K562 (cell line): ENCODE data around the gene VGLL2. TPM values are rescaled to one million over a fixed set of nuclear protein-coding genes. Genes with fewer than 3 reads are reported as not detected.

Source experiments
- ATAC-seq: fragments of 200-7000 bp; cut with Tn5 transposase; 3 replicates; pipeline ENCODE4 v1.9.1; 2020; ENCODE audit warnings: moderate library complexity
- BruUV-seq: library from RNA; stranded (reverse); fragments of 400-500 nt; replicated peaks from 2 replicates; lab custom pipeline; 2021; lab: Mats Ljungman, UMichigan
- CTCF ChIA-PET: fragments of 300-600 bp; formaldehyde crosslinking; extraction: SDS; loops from one replicate; lab custom pipeline; 2021; ENCODE audit warnings: low intra/inter-chr PET ratio; lab: Yijun Ruan, JAX
- POLR2A ChIA-PET: fragments of 300-600, 350-650 bp; sonication (Branson Sonifier 250); formaldehyde crosslinking; extraction: SDS; loops from one replicate; lab custom pipeline; 2021; ENCODE audit warnings: antibody characterized with exemption, inconsistent platforms; lab: Yijun Ruan, JAX
- DNase-seq, 4 experiments: peaks; one replicate each; pipeline versions ENCODE4 v3.0.0 to v3.0.0-alpha.2; 2011 to 2018; ENCODE audit warnings: low spot score in 3 of 4, mixed read lengths in 3 of 4; ENCODE audit errors: extremely low read depth in 1 of 4
- FAIRE-seq: peaks from 2 replicates; lab custom pipeline; 2011; peaks lifted over from hg19 to GRCh38; lab: Jason Lieb, UNC
- H2AFZ ChIP-seq: 2 replicates; pipeline ENCODE4 v1.6.0; 2011; ENCODE audit warnings: low read depth, low read length, control low read depth, inconsistent platforms
- H3K27ac ChIP-seq: fragments of 200-600 bp; 3 replicates; pipeline ENCODE4 v1.8.0; 2011; ENCODE audit warnings: low read depth, mild to moderate bottlenecking, control low read depth, inconsistent platforms, low read length, moderate library complexity, mixed read lengths; ENCODE audit errors: extremely low read depth
- H3K27me3 ChIP-seq, 2 experiments: fragments of 300-600 bp in 1 of 2; 2 replicates in 1 of 2; 3 replicates in 1 of 2; pipeline versions ENCODE4 v1.6.0 to v1.8.0; 2011; ENCODE audit warnings: inconsistent platforms in 2 of 2, low read length in 2 of 2, mild to moderate bottlenecking in 1 of 2, mixed read lengths in 1 of 2, moderate library complexity in 1 of 2; ENCODE audit not compliant: control insufficient read depth in 2 of 2, insufficient read depth in 2 of 2
- H3K36me3 ChIP-seq: fragments of 300-600 bp; 3 replicates; pipeline ENCODE4 v1.8.0; 2011; ENCODE audit warnings: mild to moderate bottlenecking, low read length, inconsistent platforms; ENCODE audit not compliant: control insufficient read depth, insufficient read depth
- H3K4me1 ChIP-seq, 2 experiments: fragments of 200-600 bp in 1 of 2; replicated peaks in 1 of 2; 2 replicates in 1 of 2; 3 replicates in 1 of 2; pipeline versions ENCODE4 v1.5.1 to v1.8.0; 2011; ENCODE audit warnings: inconsistent platforms in 2 of 2, low read length in 2 of 2, mild to moderate bottlenecking in 1 of 2, mixed read lengths in 1 of 2, moderate library complexity in 1 of 2; ENCODE audit not compliant: control insufficient read depth in 2 of 2, insufficient read depth in 2 of 2
- H3K4me2 ChIP-seq: 2 replicates; pipeline ENCODE4 v1.6.1; 2011; ENCODE audit warnings: low read length, control low read depth, inconsistent platforms, mixed read lengths; ENCODE audit not compliant: insufficient read depth
- H3K4me3 ChIP-seq: fragments of 200-600 bp; sonication (generic), shearing (Covaris generic); 2 replicates; pipeline ENCODE4 v1.5.1; 2016; ENCODE audit warnings: control low read depth, inconsistent platforms
- H3K79me2 ChIP-seq: fragments of 200-600 bp; 3 replicates; pipeline ENCODE4 v1.8.0; 2011; ENCODE audit warnings: low read length, inconsistent platforms; ENCODE audit not compliant: control insufficient read depth, insufficient read depth
- H3K9ac ChIP-seq, 2 experiments: 2 replicates each; pipeline versions ENCODE4 v1.6.0 to v1.6.1; 2011; ENCODE audit warnings: low read depth in 2 of 2, low read length in 2 of 2, control low read depth in 1 of 2, inconsistent platforms in 1 of 2, mild to moderate bottlenecking in 1 of 2, mixed read lengths in 1 of 2; ENCODE audit not compliant: insufficient read depth in 1 of 2
- H3K9me1 ChIP-seq: one replicate; pipeline ENCODE4 v1.6.0; 2011; ENCODE audit warnings: inconsistent platforms, mild to moderate bottlenecking, low read length, moderate library complexity; ENCODE audit not compliant: control insufficient read depth, insufficient read depth
- H3K9me3 ChIP-seq: replicated peaks from 2 replicates; pipeline ENCODE4 v1.5.1; 2011; ENCODE audit warnings: low read depth, low read length, inconsistent platforms; ENCODE audit not compliant: control insufficient read depth, insufficient read depth
- H4K20me1 ChIP-seq: replicated peaks from 2 replicates; pipeline ENCODE4 v1.6.1; 2011; ENCODE audit warnings: low read length, inconsistent platforms, mixed read lengths; ENCODE audit not compliant: control insufficient read depth, insufficient read depth
- CBFA2T2 ChIP-seq: fragments of 450-650 bp; conservative IDR thresholded peaks from 2 replicates; pipeline ENCODE4 v1.6.1; 2017; ENCODE audit warnings: mild to moderate bottlenecking
- ETS2 ChIP-seq: IDR thresholded peaks from 2 replicates; pipeline ENCODE4 v1.6.1; 2016; ENCODE audit warnings: borderline replicate concordance, missing genetic modification characterization, mild to moderate bottlenecking, moderate library complexity, missing compliant biosample characterization; ENCODE audit not compliant: poor library complexity, severe bottlenecking
- GABPB2 ChIP-seq: fragments of 250-450 bp; sonication (Bioruptor Pico); conservative IDR thresholded peaks from 2 replicates; pipeline ENCODE4 v1.5.1; 2021; ENCODE audit warnings: mild to moderate bottlenecking
- JUN ChIP-seq, 2 experiments: sonication (generic) in 1 of 2; formaldehyde crosslinking in 1 of 2; IDR thresholded peaks; 2 replicates each; pipeline versions ENCODE4 v1.6.1 to v1.8.0; 2012 to 2022; ENCODE audit warnings: borderline replicate concordance in 2 of 2, mild to moderate bottlenecking in 2 of 2, improper control_type of control experiment in 1 of 2, low read depth in 1 of 2, low read length in 1 of 2, missing genetic modification reagents in 1 of 2
- NR3C1 ChIP-seq: sonication (generic); formaldehyde crosslinking; IDR thresholded peaks from 2 replicates; pipeline ENCODE4 v1.8.1; 2022; ENCODE audit warnings: missing genetic modification reagents
- NRF1 ChIP-seq, 2 experiments: fragments of 450-650 bp; IDR thresholded peaks in 1 of 2; conservative IDR thresholded peaks in 1 of 2; 2 replicates each; pipeline ENCODE4 v1.6.1; 2014; ENCODE audit warnings: mild to moderate bottlenecking in 2 of 2
- RBBP5 ChIP-seq: fragments of 200-600 bp; sonication (generic); IDR thresholded peaks from 2 replicates; pipeline ENCODE4 v1.6.1; 2012; ENCODE audit warnings: borderline replicate concordance, mild to moderate bottlenecking, low read length, control low read depth, inconsistent platforms; ENCODE audit not compliant: insufficient read depth, poor library complexity, severe bottlenecking
- TCF7 ChIP-seq: sonication (generic); IDR thresholded peaks from 2 replicates; pipeline ENCODE4 v1.6.1; 2016; ENCODE audit warnings: antibody characterized with exemption, borderline replicate concordance
- ZKSCAN3 ChIP-seq: fragments of 250-450 bp; sonication (Bioruptor Pico); IDR thresholded peaks from 2 replicates; pipeline ENCODE4 v1.4.0; 2020
- WGBS: fragments of 100-300 bp; shearing (Covaris generic); methylation state at CpG from one replicate; pipeline ENCODE4 v1.1.6; 2016; ENCODE audit warnings: low coverage, mixed read lengths; ENCODE audit not compliant: insufficient coverage; ENCODE audit errors: missing lambda C conversion rate; 5-methylcytosine and 5-hydroxymethylcytosine counted together
- in situ Hi-C: fragments of 300-500 bp; cut with MboI; formaldehyde crosslinking; loops from 4 replicates; pipeline ENCODE4 v1.15.0; 2018; ENCODE audit warnings: inconsistent platforms, mixed read lengths
- intact Hi-C: fragments of 100-400 bp; cut with micrococcal nuclease; formaldehyde crosslinking; loops from 2 replicates; pipeline ENCODE4 v1.14.2; 2022
- polyA plus RNA-seq, 8 experiments: library from polyadenylated mRNA; depleted of rRNA in 4 of 8; stranded (reverse) in 5 of 8; unstranded in 3 of 8; fragments of >200 nt; fragmentation: Nextera tagmentation in 2 of 8; fragmentation: Illumina TruSeq in 1 of 8; extraction: Ambion mirVana in 2 of 8; extraction: Trizol in 1 of 8; gene quantifications; 2 replicates each; pipeline versions ENCODE4 v1.2.1 to v1.2.3, GENCODE V29; 2011 to 2014; ENCODE audit warnings: inconsistent platforms in 1 of 8, missing spikeins in 1 of 8
- total RNA-seq, 7 experiments: library from RNA; depleted of rRNA in 6 of 7; stranded (reverse); fragments of >200 nt in 6 of 7; fragmentation: Illumina TruSeq in 2 of 7; extraction: Trizol in 2 of 7; gene quantifications; 2 replicates each; pipeline versions ENCODE4 v1.2.1 to v1.2.3, GENCODE V29; 2011 to 2021; ENCODE audit warnings: low replicate concordance in 1 of 7

Gene VGLL2
- total and polyA plus RNA-seq, 9 of the 15 experiments (the other 6 are each of a cell fraction or from before 2014, with no cell fraction given) = not detected

DNA sequence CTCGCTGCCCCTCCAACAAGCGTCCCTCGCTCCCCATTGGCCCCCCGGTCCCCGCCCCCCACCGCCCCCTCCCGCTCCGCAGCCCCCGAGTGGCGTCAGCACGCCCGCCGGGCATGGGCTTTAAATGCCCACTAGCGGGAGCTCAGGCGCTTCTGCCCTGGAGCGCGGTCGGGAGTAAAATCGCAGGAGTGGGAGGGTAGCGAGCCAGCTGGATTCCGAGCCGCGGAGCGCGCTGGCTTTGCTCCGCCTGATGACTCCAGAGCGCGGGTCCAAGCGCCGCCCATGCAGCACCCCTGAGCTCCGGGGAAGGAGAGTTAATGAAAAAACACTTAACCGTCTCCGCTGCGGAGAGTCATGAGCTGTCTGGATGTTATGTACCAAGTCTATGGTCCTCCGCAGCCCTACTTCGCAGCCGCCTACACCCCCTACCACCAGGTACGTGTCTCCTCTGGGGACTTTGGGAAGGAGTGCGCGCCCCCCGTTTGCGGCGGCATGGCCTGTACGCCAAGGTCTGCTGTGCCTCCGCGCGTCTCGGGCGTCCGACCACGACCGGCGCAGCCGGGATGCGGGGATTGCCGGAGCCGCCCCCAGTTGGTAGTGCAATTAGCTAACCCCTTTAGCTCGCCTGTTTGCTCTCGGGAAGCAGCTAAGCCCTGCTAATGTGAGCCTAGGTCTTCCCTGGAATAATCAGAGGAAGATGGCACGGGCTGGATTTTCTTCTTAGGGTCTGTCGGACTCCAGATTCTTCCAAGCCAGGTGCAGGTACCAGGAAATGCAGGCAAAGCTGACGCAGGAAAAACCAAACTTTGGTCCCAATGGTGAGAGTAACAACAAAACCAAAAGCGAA, at the start of gene VGLL2 (continued):
- TF ChIP-seq JUN (IDR thresholded peaks at IDR 0.05; ENCODE audit: borderline replicate concordance, low read depth, low read length) (no peak), JUN (CRISPR knock-in tag; IDR thresholded peaks at IDR 0.05; ENCODE audit: borderline replicate concordance) (no peak), NR3C1 (CRISPR knock-in tag) (no peak), GABPB2 (CRISPR knock-in tag) (no peak), RBBP5 (no peak)
- TF ChIP-seq, all 486 proteins: peak for 0

DNA sequence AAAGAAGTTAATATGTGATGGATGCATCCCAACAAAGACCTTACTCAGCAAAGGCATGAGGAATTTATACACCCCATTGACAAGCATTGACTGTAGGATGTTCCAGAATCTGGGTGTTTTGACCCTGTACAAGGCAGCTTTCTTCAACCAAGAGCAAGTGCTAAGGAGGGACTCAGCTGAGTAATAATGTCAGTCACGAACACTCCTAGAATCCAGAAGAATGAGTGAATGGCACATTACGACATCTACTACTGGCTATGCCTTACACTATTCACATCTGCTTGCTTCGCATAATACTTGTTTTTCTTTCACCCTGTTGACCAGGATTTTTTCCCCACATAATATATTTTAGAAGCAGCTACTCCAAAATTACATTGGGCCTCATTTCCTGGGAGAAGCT, 42.5 kb upstream of the VGLL2 start:
- no TSS peak for BruUV-seq
- Histone ChIP-seq H3K9ac (no peak overlapping the region), H3K4me3 (no peak overlapping the region), H4K20me1 (no peaks in the 10 kb centered on the region), H3K27ac (no peak overlapping the region), H3K9me1 (no peaks in the 10 kb centered on the region), H3K79me2 (no peaks in the 10 kb centered on the region), H3K4me2 (no peak overlapping the region), H3K27me3 (no peaks in the 10 kb centered on the region), H3K36me3 (no peaks in the 10 kb centered on the region), H3K9me3 (no peaks in the 10 kb centered on the region), H2AFZ (no peak overlapping the region), H3K4me1 (no peaks in the 10 kb centered on the region)
- 0% methylated on average over 3 of the region's 3 CpGs for WGBS
- in situ Hi-C loops (no loop called here), intact Hi-C loops (no loop called here)
- ATAC-seq (no peak), FAIRE-seq (no peak), DNase-seq (no peak)
- no peak for TF ChIP-seq NRF1 (conservative IDR thresholded peaks at IDR 0.05 in 1 of 2, IDR thresholded peaks at IDR 0.05 in 1 of 2)
- TF ChIP-seq ETS2 (tag) = no peak
- no peak for TF ChIP-seq TCF7
- TF ChIP-seq ZKSCAN3 (CRISPR knock-in tag) = no peak
- TF ChIP-seq CBFA2T2 = no peak
- ChIA-PET POLR2A (no interaction called here), CTCF (no interaction called here)
